Psoas muscle (tissue), 8 donors: ENCODE measurements around the gene MAPKAPK2. TPM values are rescaled to one million over a fixed set of nuclear protein-coding genes. Genes with fewer than 3 reads are reported as not detected.

Experiments
- ATAC-seq, 4 donors: fragments of 200-7000 bp; cut with Tn5 transposase; one replicate each; pipeline ENCODE4 v1.9.1; 2020; ENCODE audit warnings: moderate library complexity in 3 of 4, mild to moderate bottlenecking in 2 of 4
- DNase-seq, 2 donors: peaks; one replicate each; pipeline ENCODE4 v3.0.0-alpha.2; 2020
- H3K27ac ChIP-seq: fragments of 200-600 bp; one replicate; pipeline ENCODE4 v1.8.0; 2022
- H3K27me3 ChIP-seq, 3 donors: fragments of 200-600 bp in 1 of 3; one replicate each; pipeline versions ENCODE4 v1.6.1 to v1.8.0; 2013 to 2022; ENCODE audit warnings: low read length in 2 of 3, mild to moderate bottlenecking in 2 of 3, moderate library complexity in 1 of 3; ENCODE audit not compliant: insufficient read depth in 3 of 3
- H3K36me3 ChIP-seq, 2 donors: fragments of 200-600 bp in 1 of 2; one replicate each; pipeline versions ENCODE4 v1.6.1 to v1.8.0; 2013 to 2022; ENCODE audit warnings: low read depth in 1 of 2, mild to moderate bottlenecking in 1 of 2, moderate library complexity in 1 of 2; ENCODE audit not compliant: insufficient read depth in 1 of 2
- H3K4me1 ChIP-seq: fragments of 200-600 bp; one replicate; pipeline ENCODE4 v1.8.0; 2022
- H3K4me3 ChIP-seq: fragments of 200-600 bp; one replicate; pipeline ENCODE4 v1.8.0; 2022; ENCODE audit warnings: mild to moderate bottlenecking
- H3K9me3 ChIP-seq: fragments of 200-600 bp; one replicate; pipeline ENCODE4 v1.8.0; 2022
- WGBS, 3 donors: extraction: QIAGEN DNeasy Blood & Tissue Kit; methylation state at CpG; one replicate each; pipeline versions ENCODE4 v1.1.6 to v1.1.7; 2013; 5-methylcytosine and 5-hydroxymethylcytosine counted together
- intact Hi-C, 2 donors: fragments of 100-400 bp; cut with DNase I; formaldehyde crosslinking; loops; one replicate each; pipeline versions ENCODE4 v1.11.0 to v1.14.2; 2022
- polyA plus RNA-seq, 3 donors: library from polyadenylated mRNA; stranded (reverse); fragments of 200-250 nt; gene quantifications; one replicate each; pipeline ENCODE4 v1.2.3, GENCODE V29; 2013
- total RNA-seq, 4 donors: library from RNA; stranded (reverse); fragmentation: NEBNext Ultra II Directional in 2 of 4; extraction: Animal tissue kit (Norgen Biotek cat#: 25700) in 2 of 4; gene quantifications; one replicate each; pipeline versions ENCODE4 v1.2.1 to v1.2.4, GENCODE V29; 2021 to 2023
- TF ChIP-seq, protein P1 (sequence below): fragments of 200-600 bp; IDR thresholded peaks from one replicate; pipeline ENCODE4 v1.8.0; 2022; ENCODE audit warnings: antibody characterized with exemption
- donor health status: healthy with polysubstance abuse.
- donor health status: DM: no; HTN: no; CAD: no; lungs with moderate emphysema.
- donor health status: Bipolar disorder and iron deficiency.
- donor health status: healthy.
- donor health status: DM: yes; HTN: yes; CAD: no.
- donor health status: DM: no; HTN: no; CAD: no.
- donor health status: DM: no; HTN: no; CAD: no.
- donor health status: DM: yes; HTN: yes; CAD: no.

MAPKAPK2 gene
- total and polyA plus RNA-seq, 7 donors, result 89.4 to 198 (median 139) TPM

- ATAC-seq (no peak), DNase-seq (no peak)
- H3K27ac ChIP-seq, result no peak overlapping the region
- no peaks in the 10 kb centered on the region for H3K4me1 ChIP-seq
- no peaks in the 10 kb centered on the region for H3K27me3 ChIP-seq
- H3K4me3 ChIP-seq, result no peak overlapping the region
- WGBS, 3 donors, result 82 to 86% (median 86%) methylated on average over 3 of the region's 3 CpGs
- intact Hi-C loops, result no loop called here
- H3K36me3 ChIP-seq, result no peaks in the 10 kb centered on the region
- H3K9me3 ChIP-seq, result no peaks in the 10 kb centered on the region
- TF ChIP-seq, protein P1, sequence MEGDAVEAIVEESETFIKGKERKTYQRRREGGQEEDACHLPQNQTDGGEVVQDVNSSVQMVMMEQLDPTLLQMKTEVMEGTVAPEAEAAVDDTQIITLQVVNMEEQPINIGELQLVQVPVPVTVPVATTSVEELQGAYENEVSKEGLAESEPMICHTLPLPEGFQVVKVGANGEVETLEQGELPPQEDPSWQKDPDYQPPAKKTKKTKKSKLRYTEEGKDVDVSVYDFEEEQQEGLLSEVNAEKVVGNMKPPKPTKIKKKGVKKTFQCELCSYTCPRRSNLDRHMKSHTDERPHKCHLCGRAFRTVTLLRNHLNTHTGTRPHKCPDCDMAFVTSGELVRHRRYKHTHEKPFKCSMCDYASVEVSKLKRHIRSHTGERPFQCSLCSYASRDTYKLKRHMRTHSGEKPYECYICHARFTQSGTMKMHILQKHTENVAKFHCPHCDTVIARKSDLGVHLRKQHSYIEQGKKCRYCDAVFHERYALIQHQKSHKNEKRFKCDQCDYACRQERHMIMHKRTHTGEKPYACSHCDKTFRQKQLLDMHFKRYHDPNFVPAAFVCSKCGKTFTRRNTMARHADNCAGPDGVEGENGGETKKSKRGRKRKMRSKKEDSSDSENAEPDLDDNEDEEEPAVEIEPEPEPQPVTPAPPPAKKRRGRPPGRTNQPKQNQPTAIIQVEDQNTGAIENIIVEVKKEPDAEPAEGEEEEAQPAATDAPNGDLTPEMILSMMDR, result no peak
Observed at GRCh38 chr1:206748348-206749030, 63.8 kb downstream of the MAPKAPK2 start.

DNA sequence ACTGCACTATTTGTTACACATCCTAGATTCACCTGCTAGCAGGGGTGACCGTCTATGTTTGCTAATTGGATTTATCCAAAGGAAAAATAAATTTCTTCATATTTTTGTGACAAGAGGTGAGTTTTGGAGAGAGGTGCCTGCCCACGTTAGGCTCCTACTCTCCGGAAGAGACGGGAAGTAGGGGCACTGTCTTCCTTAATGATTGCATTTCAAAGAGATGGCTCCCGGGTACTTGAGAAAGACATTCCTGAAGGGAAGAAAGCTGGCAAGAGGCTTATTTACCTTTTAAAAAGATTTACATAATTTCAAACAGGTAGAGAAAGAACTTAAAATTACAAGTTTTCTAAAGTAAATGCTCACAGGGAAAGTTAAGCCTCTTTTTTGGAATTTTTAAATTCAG lies 67.2 kb downstream of the MAPKAPK2 start:
- Histone ChIP-seq H3K9me3 (no peaks in the 10 kb centered on the region), H3K36me3 (no peaks in the 10 kb centered on the region), H3K4me1 (no peaks in the 10 kb centered on the region), H3K27ac (no peak overlapping the region), H3K4me3 (no peak overlapping the region), H3K27me3 (no peaks in the 10 kb centered on the region)
- DNase-seq, result no peak
- TF ChIP-seq, protein P1, result no peak
- no peak for ATAC-seq
- WGBS, 3 donors, result 53 to 66% (median 64%) methylated on average over 5 of the region's 5 CpGs
- intact Hi-C loops, result no loop called here

DNA sequence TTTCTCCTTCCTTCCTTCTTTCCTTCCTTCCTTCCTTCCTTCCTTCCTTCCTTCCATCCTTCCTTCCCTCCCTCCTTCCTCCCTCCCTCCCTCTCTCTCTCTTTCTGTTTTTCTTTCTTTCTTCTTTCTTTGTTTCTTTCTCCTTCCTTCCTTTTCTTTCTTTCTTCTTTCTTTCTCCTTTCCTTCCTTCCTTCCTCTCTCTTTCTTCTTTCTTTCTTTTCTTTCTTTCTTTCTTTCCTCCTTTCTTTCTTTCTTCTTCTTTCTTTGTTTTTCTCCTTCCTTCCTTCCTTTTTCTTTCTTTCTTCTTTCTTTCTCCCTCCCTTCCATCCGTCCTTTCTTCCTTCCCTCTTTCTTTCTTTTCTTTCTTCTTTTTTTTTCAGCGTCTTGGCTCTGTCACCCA lies 67.8 kb downstream of the MAPKAPK2 start:
- WGBS, 3 donors, result 79 to 94% (median 93%) methylated on average over 2 of the region's 2 CpGs
- intact Hi-C loops, result no loop called here

GRCh38 chr1:206753141-206753540 lies 68.4 kb downstream of the MAPKAPK2 start:
- H3K4me3 ChIP-seq, result no peak overlapping the region
- H3K36me3 ChIP-seq, result no peaks in the 10 kb centered on the region
- ATAC-seq (no peak), DNase-seq (no peak)
- no peaks in the 10 kb centered on the region for H3K27me3 ChIP-seq
- WGBS, 3 donors, result 91 to 94% (median 91%) methylated on average over 3 of the region's 3 CpGs
- no peaks in the 10 kb centered on the region for H3K4me1 ChIP-seq
- no peaks in the 10 kb centered on the region for H3K9me3 ChIP-seq
- TF ChIP-seq, protein P1, result no peak
- intact Hi-C loops, result no loop called here
- no peak overlapping the region for H3K27ac ChIP-seq

More for the DNA sequence above, 67.8 kb downstream of the MAPKAPK2 start:
- ATAC-seq (no peak), DNase-seq (no peak)
- Histone ChIP-seq H3K36me3 (no peaks in the 10 kb centered on the region), H3K27me3 (no peaks in the 10 kb centered on the region), H3K27ac (no peak overlapping the region), H3K4me3 (no peak overlapping the region), H3K9me3 (no peaks in the 10 kb centered on the region), H3K4me1 (no peaks in the 10 kb centered on the region)
- TF ChIP-seq, protein P1, result no peak

- Histone ChIP-seq H3K36me3 (no peaks in the 10 kb centered on the region), H3K27me3 (no peaks in the 10 kb centered on the region), H3K9me3 (no peaks in the 10 kb centered on the region), H3K4me3 (no peak overlapping the region), H3K27ac (no peak overlapping the region), H3K4me1 (no peaks in the 10 kb centered on the region)
- TF ChIP-seq, protein P1, result no peak
- no peak for DNase-seq
- intact Hi-C loops, result no loop called here
- ATAC-seq, result no peak
- WGBS, 3 donors, result 76 to 85% (median 77%) methylated on average over 1 of the region's 1 CpG
Observed at GRCh38 chr1:206754011-206754410, 69.3 kb downstream of the MAPKAPK2 start.
